SK-N-SH treated with all-trans-retinoic acid at 6 μM for 48 hours (cell line): Measurements from ENCODE around the gene KCP.

ENCODE experiments used
- ATAC-seq: fragments of 200-7000 bp; cut with Tn5 transposase; 3 replicates; pipeline ENCODE4 v1.9.1; 2020; ENCODE audit warnings: mild to moderate bottlenecking, moderate library complexity
- ARNTL ChIP-seq: fragments of 450-650 bp; formaldehyde crosslinking; IDR thresholded peaks from 2 replicates; pipeline ENCODE4 v1.5.0; 2020; ENCODE audit warnings: low read depth, mild to moderate bottlenecking, moderate library complexity, borderline replicate concordance
- BACH2 ChIP-seq: fragments of 250-450 bp; sonication (Bioruptor Pico); IDR thresholded peaks from 2 replicates; pipeline ENCODE4 v1.9.0; 2021; ENCODE audit warnings: mild to moderate bottlenecking, borderline replicate concordance
- CREB5 ChIP-seq: fragments of 250-450 bp; sonication (Bioruptor Pico); IDR thresholded peaks from 2 replicates; pipeline ENCODE4 v1.5.1; 2020; ENCODE audit warnings: low read depth, mild to moderate bottlenecking, moderate library complexity
- CSDC2 ChIP-seq: fragments of 250-450 bp; sonication (Bioruptor Pico); IDR thresholded peaks from 2 replicates; pipeline ENCODE4 v1.5.0; 2020; ENCODE audit warnings: mild to moderate bottlenecking, moderate library complexity
- CSRNP3 ChIP-seq: fragments of 250-450 bp; sonication (Bioruptor Pico); IDR thresholded peaks from 2 replicates; pipeline ENCODE4 v1.5.1; 2021; ENCODE audit warnings: mild to moderate bottlenecking, moderate library complexity
- ESRRG ChIP-seq: fragments of 250-450 bp; sonication (Bioruptor Pico); IDR thresholded peaks from 2 replicates; pipeline ENCODE4 v1.6.1; 2021; ENCODE audit warnings: mild to moderate bottlenecking
- GLIS3 ChIP-seq: fragments of 250-450 bp; sonication (Bioruptor Pico); IDR thresholded peaks from 2 replicates; pipeline ENCODE4 v1.5.0; 2020; ENCODE audit warnings: mild to moderate bottlenecking, moderate library complexity
- ISL1 ChIP-seq: fragments of 250-450 bp; sonication (Bioruptor Pico); IDR thresholded peaks from 2 replicates; pipeline ENCODE4 v2.1.2; 2022; ENCODE audit warnings: mild to moderate bottlenecking, moderate library complexity
- OSR1 ChIP-seq: fragments of 250-450 bp; sonication (Bioruptor Pico); IDR thresholded peaks from 2 replicates; pipeline ENCODE4 v1.8.0; 2022; ENCODE audit warnings: moderate library complexity, mild to moderate bottlenecking, inconsistent platforms
- PATZ1 ChIP-seq: fragments of 250-450 bp; sonication (Bioruptor Pico); IDR thresholded peaks from 2 replicates; pipeline ENCODE4 v1.8.0; 2020; ENCODE audit warnings: mild to moderate bottlenecking, moderate library complexity, borderline replicate concordance
- POU6F1 ChIP-seq: fragments of 250-450 bp; sonication (Bioruptor Pico); IDR thresholded peaks from 2 replicates; pipeline ENCODE4 v1.8.0; 2021; ENCODE audit warnings: low read depth, mild to moderate bottlenecking, moderate library complexity, borderline replicate concordance
- RARB ChIP-seq: fragments of 250-450 bp; sonication (Bioruptor Pico); IDR thresholded peaks from 2 replicates; pipeline ENCODE4 v1.8.0; 2021; ENCODE audit warnings: mild to moderate bottlenecking, moderate library complexity
- SNAI2 ChIP-seq: fragments of 250-450 bp; sonication (Bioruptor Pico); IDR thresholded peaks from 2 replicates; pipeline ENCODE4 v1.5.0; 2020; ENCODE audit warnings: mild to moderate bottlenecking, moderate library complexity
- TOX ChIP-seq: fragments of 250-450 bp; sonication (Bioruptor Pico); IDR thresholded peaks from 2 replicates; pipeline ENCODE4 v1.8.0; 2021; ENCODE audit warnings: mild to moderate bottlenecking, moderate library complexity, borderline replicate concordance
- ZC3H10 ChIP-seq: fragments of 250-450 bp; sonication (Bioruptor Pico); IDR thresholded peaks from 2 replicates; pipeline ENCODE4 v1.5.1; 2021; ENCODE audit warnings: mild to moderate bottlenecking, moderate library complexity
- ZFP30 ChIP-seq: fragments of 450-650 bp; formaldehyde crosslinking; IDR thresholded peaks from 2 replicates; pipeline ENCODE4 v1.5.0; 2022; ENCODE audit warnings: mild to moderate bottlenecking, moderate library complexity
- ZNF70 ChIP-seq: fragments of 450-650 bp; formaldehyde crosslinking; IDR thresholded peaks from 2 replicates; pipeline ENCODE4 v1.5.0; 2020; ENCODE audit warnings: mild to moderate bottlenecking, moderate library complexity
- ZNF8 ChIP-seq: fragments of 450-650 bp; formaldehyde crosslinking; IDR thresholded peaks from 2 replicates; pipeline ENCODE4 v1.5.0; 2020; ENCODE audit warnings: mild to moderate bottlenecking, moderate library complexity

The KCP gene

GRCh38 chr7:128923411-128923800 lies 12.9 kb upstream of the KCP start (continued):
- no peak for TF ChIP-seq CREB5 (CRISPR knock-in tag)
- no peak for TF ChIP-seq ARNTL (CRISPR knock-in tag)
- no peak for TF ChIP-seq POU6F1 (CRISPR knock-in tag)

GRCh38 chr7:128922496-128923410 lies 12.2 kb upstream of the KCP start:
- no peak for ATAC-seq
- no peak for TF ChIP-seq SNAI2
- TF ChIP-seq, all 23 proteins: peak for 0

GRCh38 chr7:128921866-128922440 lies 11.4 kb upstream of the KCP start:
- TF ChIP-seq ESRRG (CRISPR knock-in tag): no peak
- no peak for TF ChIP-seq ZFP30
- TF ChIP-seq ZNF70 (CRISPR knock-in tag): no peak
- ATAC-seq: no peak

GRCh38 chr7:128920913-128921582 lies 10.5 kb upstream of the KCP start:
- no peak for ATAC-seq
- TF ChIP-seq ZNF8 (CRISPR knock-in tag) (no peak), ZNF70 (CRISPR knock-in tag) (no peak), PATZ1 (CRISPR knock-in tag) (no peak), RARB (CRISPR knock-in tag) (no peak), ARNTL (CRISPR knock-in tag) (no peak), TOX (CRISPR knock-in tag) (no peak), OSR1 (CRISPR knock-in tag) (no peak), BACH2 (CRISPR knock-in tag) (no peak), CSRNP3 (no peak), POU6F1 (CRISPR knock-in tag) (no peak), ZC3H10 (CRISPR knock-in tag) (no peak), GLIS3 (no peak), CSDC2 (CRISPR knock-in tag) (no peak), ZFP30 (no peak), ISL1 (CRISPR knock-in tag) (no peak), SNAI2 (no peak), CREB5 (CRISPR knock-in tag) (no peak)
